Liver (tissue), 3 donors: Measurements from ENCODE around the gene DIAPH3.

Experiments used
- CTCF ChIP-seq: fragments of 150-350 bp; IDR thresholded peaks from 2 replicates; pipeline ENCODE4 v1.5.1; 2017; ENCODE audit warnings: improper control_type of control experiment, low read depth, low read length; ENCODE audit not compliant: missing input control
- TAF1 ChIP-seq: conservative IDR thresholded peaks from 2 replicates; pipeline ENCODE4 v1.6.1; 2016; ENCODE audit warnings: antibody characterized with exemption, mild to moderate bottlenecking
- donor health status: healthy.
- donor health status: healthy.

GRCh38 chr13:60112771-60113170 lies 51.0 kb downstream of the DIAPH3 start:
- TF ChIP-seq CTCF (no peak), TAF1 (no peak)
